HTR-8/SVneo (cell line): ENCODE results near the gene HECTD1.
A peak's percentile ranks its signal among the peaks of the same experiment; 100 is the strongest.
"Not testable (repeated sequence)": the region's sequence is repeated elsewhere in the genome, so short reads cannot be mapped to it uniquely, and the experiment has no call there.

Experiments used
- DNase-seq: peaks from one replicate; pipeline ENCODE4 v3.0.0; 2011; ENCODE audit warnings: low spot score, mixed read lengths; ENCODE audit not compliant: insufficient read length
- FAIRE-seq: peaks from 2 replicates; lab custom pipeline; 2011; peaks lifted over from hg19 to GRCh38; lab: Jason Lieb, UNC

The HECTD1 gene

DNA sequence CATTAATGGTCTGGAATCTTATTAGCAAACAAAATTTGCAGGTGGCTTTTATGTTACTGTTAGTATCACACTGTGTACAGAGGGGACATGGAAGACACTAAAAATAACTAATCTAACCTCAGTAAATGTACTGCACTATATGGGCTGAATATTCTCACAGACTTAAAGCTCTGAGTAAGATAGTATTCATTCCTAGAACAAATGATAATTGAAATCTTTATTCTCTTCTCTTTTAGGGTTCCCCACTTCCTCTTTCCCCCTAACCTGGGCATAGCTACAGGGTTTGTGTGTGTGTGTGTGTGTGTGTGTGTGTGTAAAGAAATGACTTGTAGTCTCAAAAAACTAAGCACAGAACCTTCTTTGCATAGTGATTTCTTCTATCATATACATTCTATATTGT is 21.4 kb upstream of the HECTD1 start:
- no peak for FAIRE-seq
- DNase-seq, result no peak

DNA sequence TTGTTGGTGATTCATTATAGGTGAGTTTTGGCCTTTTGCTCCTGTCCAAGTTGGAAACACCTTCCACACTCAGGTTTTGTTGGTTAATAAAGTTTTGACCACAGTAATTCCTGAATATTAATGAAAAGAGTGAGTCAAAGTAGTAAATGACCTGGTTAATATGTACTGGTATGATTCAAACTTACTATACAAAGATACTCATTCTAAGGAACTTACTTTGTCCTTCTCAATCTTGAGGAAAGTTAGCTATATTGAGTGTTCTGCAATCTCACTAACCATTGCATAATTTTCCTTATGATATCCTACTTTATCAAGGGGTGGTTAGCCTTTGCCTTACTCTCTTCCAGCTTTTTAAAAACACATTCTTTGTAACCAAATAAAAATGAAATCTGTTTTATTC is 20.9 kb upstream of the HECTD1 start:
- no peak for DNase-seq
- FAIRE-seq, result no peak

DNA sequence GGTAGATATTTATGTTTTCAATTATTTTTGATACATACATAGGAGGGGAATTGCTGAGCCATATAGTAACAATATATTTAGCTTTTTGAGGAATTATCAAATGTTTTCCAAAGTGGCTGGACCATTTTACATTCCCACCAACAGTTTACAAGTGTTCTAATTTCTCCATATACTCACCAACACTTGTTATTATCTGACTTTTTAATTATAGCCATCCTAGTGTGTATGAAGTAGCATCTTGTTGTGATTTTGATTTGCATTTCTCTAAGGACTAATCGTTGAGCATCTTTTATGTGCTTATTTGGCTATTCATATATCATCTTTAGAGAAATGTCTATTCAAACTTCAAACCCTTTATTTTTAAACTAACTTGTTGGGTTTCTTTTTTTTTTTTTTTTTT is 17.2 kb upstream of the HECTD1 start:
- FAIRE-seq, result no peak
- no peak for DNase-seq

DNA sequence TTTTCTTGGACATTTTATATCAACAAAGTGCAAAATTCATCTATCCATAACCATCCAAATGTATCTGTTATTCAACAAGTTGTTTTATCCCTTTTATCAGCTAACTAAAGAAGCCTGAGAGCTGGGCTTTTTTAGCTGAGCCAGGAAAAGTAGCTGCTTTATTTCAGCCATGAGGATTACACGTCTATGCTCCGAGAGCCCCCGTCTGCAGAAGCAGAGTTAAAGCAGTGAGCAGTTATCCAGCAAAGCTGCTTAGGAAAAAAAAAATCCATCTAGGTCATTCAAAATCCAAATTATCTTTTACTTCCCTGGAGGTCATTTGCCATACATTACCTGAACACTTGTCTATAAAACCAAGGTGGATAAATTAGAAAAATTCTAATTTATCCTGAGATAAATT is 15.7 kb upstream of the HECTD1 start:
- DNase-seq, result no peak
- FAIRE-seq, result no peak

DNA sequence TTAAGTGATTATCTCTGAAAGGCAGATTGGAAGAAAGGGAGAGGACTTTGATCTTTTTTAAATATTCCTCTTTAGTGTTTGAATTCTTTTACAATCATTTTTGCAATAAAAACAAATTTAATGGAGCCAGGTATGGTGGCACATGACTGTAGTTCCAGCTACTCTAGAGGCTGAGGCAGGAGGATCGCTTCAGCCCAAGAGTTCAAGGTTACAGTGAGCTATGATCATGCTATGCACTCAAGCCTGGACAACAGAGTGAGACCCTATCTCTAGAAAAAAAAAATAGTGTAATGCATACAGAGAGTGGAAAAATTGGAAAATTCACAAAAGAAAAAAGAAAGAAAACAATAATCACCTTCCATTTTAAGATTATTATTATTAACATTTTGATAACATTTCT is 15.2 kb upstream of the HECTD1 start:
- FAIRE-seq, result no peak
- no peak for DNase-seq

DNA sequence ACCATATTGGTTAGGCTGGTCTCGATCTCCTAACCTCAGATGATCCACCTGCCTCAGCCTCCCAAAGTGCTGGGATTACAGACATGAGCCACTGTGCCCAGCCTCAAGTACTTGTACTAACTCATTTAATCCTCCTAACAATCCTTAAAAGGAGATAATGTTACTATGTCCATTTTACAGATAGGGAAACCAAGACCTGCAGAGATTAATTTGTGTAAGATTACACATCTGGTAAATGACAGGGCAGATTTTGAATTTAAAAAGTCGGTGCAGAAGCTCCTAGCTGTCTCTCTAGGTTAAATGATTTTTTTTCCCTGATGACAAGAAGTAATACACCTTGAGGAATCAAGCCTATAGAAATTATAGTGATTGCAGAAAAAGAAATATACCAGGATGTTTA is 13.7 kb upstream of the HECTD1 start:
- FAIRE-seq (no peak), DNase-seq (no peak)

DNA sequence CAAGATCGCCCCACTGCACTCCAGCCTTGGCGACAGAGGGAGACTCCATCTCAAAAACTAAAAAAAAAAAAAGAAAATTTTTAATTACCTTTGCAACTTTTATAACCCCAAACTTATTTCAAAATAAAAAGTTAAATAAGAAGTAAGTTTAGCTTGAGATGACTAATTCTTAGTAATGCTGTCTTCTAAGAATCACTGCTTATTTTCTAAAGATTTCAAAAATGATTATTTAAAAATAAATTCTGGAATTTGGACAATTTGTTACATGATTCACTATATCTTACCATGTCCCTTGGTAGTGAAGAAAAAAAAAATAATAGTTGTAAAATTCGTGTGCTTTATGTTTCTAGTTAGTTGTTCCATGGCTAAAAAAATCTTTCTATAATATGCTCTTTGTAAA is 11.6 kb upstream of the HECTD1 start:
- no peak for FAIRE-seq

DNA sequence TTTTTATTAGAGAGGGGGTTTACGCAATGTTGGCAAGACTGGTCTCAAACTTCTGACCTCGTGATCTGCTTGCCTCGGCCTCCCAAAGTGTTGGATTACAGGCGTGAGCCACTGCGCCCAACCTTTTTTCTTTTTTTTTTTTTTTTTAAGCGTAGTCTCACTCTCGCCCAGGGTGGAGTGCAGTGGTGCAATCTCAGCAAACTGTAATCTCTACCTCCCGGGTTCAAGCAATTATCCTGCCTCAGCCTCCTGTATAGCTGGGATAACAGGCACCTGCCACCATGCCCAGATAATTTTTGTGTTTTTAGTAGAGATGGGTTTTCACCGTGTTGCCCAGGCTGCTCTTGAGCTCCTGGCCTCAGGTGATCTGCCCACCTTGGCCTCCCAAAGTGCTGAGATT is 8.8 kb upstream of the HECTD1 start:
- DNase-seq (no peak), FAIRE-seq (no peak)

More for the DNA sequence above, 11.6 kb upstream of the HECTD1 start:
- no peak for DNase-seq

DNA sequence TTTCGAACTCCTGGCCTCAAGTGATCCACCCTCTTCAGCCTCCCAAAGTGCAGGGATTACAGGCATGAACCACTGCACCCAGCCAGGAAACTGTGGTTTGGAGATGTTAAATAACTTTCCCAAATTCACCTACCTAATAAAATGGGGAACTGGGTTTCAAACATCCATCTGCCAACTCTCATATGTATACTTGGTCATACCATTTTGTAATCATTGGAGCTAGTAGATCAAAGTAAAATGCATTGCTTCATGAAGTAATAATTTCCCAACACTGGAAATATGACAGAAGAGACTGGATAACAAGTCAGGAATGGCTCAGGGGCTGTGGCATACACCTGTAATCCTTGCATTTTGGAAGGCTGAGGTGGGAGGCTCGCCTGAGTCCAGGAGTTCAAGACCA is 5.3 kb upstream of the HECTD1 start:
- DNase-seq (no peak), FAIRE-seq (no peak)

DNA sequence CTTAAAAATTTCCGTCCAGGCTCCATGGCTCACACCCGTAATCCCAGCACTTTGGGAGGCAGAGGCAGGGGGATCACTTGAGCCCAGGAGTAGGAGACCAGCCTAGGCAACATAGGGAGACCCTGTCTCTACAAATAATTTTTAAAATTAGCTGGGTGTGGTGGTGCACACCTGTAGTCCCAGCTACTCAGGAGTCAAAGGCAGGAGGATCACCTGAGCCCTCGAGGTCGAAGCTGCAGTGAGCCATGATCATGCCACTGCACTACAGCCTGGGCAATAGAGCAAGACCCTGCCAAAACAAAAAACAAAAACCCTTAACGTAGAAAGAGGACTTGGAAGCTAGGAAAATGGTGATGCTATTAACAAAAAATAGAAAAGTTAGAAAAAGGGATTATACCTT is 2.0 kb upstream of the HECTD1 start:
- DNase-seq (no peak), FAIRE-seq (no peak)

DNA sequence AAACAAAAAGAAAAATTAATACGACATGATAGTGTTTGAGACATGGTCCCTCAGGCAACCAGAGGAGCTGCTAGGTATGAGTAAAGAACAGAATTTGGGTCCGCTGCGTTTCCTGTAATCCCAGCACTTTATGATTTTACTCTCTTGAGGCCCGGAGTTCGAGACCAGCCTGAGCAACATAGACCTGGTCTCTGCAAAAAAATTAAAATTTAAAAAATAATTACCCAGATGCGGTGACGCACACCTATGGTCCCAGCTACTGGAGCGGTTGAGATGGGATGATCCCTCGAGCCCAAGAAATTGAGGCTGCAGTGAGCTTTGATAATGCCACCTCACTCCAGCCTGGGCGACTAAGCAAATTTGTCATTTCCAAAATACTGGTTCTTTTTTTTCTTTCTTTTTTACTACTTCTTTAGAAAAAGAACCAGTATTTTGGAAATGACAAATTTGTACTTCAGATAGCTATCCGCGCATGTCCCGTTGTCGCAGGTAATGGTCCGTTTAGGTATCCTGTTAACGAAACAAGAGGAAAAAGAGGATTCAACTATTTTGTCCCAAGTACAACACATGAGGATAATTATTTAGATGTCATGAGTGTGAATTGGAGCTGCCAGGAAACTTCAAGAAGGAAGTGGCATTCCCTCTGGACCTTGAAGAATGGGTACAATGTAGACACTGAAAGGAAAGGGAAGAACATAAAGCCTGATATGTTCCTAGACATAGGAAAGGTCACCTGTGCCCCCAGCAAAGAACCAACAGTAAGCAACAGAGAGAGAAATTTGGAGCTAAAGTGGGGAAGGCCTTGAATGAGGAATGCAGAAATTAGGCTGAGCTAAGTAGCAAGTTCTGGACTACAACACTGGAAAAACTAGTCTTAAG is 1.2 kb upstream of the HECTD1 start:
- DNase-seq, result no peak
- FAIRE-seq, result no peak

DNA sequence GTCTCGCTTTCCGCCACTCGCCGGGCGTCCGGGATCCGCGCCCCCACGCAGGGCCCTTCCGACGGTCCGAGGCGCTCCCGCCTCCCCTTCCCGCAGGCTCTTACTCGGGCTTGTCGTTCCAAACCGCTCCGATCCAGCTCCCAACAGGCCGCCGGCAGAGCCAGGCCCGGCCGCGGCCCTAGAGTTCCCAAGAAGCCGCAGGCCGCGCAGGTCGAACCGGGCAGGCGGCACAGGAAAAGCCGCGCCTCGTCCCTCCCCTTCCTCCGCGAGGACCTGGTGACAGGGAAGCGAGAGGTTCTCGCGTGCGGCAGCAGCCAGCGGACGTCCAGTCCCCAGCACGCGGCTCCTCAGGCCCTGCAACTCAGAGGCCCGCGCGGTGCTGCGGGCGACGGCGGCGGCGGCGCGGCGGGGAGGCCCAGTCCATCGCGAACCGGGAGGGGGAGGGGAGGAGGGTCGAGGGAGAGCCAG is 272 bp downstream of the HECTD1 start:
- no peak for DNase-seq
- FAIRE-seq, result no peak

DNA sequence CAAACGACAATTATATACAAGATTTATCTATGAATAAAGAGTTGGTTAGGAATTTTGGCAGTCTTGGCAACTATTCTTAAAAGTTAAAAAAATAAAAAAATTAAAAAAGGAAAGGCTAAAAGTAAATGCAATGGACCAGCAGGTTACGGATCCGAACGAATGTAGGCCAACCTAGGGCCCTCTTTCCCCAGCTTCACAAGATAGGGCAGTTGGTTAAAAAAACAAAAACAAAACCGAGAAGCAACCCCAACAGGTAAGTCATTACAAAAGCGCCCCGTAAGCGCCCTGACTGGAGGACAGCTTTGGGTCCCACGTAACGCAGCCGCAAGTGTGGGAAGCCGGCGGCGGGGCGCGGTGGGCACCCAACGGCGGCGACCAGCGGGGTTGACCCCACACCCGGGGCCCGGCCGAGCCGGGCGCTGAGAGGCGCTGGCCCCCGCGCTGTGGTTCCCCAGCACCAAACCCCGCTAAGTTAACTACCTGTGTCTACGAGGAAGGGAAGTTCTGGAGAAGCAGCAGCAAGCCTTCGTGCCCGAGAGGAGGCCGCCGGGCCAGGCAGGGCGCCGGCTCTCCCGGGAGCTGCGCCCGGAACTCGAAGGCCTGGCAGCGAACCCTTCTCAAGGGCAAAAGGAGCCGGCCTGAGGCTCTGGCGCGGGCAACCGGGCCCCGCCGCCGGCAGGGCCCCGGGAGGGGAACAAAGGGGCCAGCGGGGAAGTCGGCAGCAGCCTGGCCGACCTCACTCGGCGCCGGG is 882 bp downstream of the HECTD1 start:
- DNase-seq, result no peak
- no peak for FAIRE-seq

DNA sequence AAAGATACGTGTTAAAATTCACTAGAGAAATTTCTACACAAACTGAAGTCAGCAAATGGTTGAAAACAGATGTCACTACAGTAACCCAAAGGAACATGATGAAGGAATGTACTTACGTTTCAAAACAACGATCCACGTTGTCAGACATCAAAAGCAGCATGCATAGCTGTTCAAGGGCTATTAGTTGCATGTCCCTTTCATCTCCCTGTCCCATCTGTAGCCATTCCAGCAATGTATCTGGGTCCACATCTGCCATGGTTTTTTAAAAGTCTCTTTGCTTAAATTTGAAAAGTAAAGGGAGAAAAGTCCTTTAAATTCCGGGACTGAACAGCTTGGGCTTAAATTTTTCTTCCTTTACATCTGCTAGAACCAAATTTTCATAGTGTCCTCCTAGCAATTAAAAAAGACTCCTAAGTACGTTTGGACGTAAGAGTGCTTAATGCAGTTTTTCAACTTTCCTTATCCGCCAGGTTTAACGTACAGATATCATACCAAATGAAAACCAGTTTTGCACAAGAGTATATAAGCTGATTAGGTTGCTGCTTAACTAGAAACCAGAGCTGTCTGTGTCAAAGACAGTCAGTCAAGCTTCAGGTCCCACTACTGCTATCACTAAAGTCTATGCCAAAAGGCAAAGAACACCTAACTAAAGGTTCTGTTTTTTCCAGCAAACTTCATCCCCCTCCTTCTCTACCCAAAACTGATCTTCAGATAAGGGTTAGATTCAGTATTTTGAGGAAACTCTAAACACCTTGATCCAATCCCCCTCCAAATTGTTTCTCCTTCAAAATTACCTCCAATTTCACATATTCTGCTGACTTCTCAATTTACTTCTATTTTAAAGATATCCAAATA is 1.7 kb downstream of the HECTD1 start:
- DNase-seq, result peak; percentile 59
- peak; percentile 90 for FAIRE-seq

DNA sequence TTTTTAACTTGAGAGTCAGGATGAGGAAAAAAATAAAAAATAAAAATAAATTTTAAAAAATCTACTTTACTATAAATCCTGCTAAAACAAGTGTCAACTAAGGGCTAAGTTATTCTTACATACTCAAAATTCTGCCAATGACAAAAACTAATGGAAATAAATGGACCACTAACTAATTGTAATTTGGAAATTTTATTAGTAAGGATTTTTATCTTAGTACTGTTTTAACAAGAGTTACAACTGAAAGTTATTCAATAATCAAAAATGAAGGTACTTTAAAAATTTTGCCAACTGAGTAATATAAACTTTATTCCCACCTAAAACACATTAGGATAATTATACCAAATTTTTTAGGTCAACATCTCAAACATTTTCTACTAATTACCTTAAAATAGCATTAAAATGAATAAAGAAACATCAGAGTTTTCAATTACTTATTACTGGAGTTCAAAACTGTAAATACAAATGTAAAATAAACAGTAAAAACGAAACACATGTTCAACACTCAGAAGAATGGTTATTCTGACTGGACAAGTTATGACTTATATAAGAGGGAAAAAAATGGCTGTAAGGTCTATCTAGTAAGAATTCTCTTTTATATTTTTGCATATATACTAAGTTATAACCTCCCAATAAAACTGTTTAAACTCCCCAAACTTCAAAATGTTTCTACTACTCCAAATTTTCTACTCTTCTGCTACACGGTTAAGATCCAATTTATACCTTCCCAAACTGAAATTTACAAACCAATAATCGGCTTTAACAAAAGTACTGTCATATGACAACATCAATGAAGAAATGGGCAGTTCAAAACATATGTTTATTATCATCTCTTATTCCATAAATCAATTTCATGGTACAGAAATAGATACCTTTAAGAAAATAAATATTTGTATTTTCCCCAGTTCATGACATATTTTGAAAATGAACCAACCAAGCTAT is 2.7 kb downstream of the HECTD1 start:
- FAIRE-seq, result no peak
- no peak for DNase-seq

DNA sequence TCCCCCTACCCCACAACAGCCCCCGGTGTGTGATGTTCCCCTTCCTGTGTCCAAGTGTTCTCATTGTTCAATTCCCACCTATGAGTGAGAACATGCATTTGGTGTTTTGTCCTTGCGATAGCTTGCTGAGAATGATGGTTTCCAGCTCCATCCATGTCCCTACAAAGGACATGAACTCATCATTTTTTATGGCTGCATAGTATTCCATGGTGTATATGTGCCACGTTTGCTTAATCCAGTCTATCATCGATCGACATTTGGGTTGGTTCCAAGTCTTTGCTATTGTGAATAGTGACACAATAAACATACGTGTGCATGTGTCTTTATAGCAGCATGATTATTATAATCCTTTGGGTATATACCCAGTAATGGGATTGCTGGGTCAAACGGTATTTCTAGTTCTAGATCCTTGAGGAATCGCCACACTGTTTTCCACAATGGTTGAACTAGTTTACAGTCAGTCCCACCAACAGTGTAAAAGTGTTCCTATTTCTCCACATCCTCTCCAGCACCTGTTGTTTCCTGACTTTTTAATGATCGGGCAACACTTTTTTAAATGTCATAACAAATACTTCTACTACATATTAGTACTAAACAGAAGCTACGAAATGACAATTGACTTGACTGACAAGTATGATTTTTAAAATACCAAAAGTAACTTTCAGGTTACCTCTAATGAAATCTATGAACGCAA is 3.5 kb downstream of the HECTD1 start:
- not testable (repeated sequence) for DNase-seq, FAIRE-seq

DNA sequence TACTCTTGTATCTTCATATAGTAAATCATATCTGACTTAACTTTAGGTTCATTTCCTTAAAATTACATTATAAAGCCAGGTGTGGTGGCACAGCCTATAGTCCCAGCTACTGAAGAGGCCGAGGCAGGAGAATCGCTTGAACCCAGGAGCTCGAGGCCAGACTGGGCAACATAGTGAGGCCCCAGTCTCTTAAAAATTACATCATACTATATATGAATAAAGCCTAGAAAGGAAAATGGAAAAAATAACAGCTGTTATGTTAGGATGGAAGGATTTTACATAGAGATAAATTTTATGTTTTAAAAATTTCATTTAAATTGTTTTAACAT is 4.2 kb downstream of the HECTD1 start:
- no peak for DNase-seq
- FAIRE-seq, result no peak

DNA sequence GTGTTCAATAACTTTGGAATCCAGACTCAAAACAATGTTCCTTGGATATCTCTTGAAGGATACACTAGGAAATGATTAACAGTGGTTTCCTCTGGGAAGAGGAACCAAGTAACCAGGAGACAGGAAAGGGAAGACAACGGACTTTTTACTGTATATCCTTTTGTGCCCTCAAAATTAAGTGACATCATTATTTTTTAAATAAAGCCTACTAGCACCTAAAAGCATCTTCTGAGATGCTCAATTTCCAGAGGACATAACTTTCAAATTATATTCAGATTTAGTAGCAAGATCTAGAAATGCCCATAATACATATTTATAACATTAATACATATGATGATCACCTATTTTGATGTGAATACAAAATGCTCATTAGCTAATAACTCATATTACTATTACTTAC is 6.5 kb downstream of the HECTD1 start:
- no peak for FAIRE-seq

DNA sequence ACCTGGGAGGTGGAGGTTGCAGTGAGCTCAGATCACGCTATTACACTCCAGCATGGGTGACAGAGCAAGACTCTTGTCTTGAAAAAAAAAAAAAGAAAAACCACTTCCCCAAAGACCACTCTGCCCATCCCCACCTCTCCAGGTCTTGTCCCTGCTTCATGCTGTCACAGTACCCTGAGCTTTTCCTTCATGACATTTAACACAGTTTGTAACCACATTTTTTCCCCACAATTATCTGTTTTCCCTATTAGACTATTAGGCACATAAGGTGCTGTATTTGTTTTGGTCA is 6.9 kb downstream of the HECTD1 start:
- DNase-seq, result no peak
- FAIRE-seq, result no peak

More for the DNA sequence above, 6.5 kb downstream of the HECTD1 start:
- no peak for DNase-seq
